BE2C (cell line): Measurements from ENCODE around the gene PAX8.
A peak's percentile ranks its signal among the peaks of the same experiment; 100 is the strongest.

Experiments used
- DNase-seq: peaks from one replicate; pipeline ENCODE4 v3.0.0-alpha.2; 2020
- H3K27me3 ChIP-seq: fragments of 250-450 bp; sonication (Bioruptor Pico); 2 replicates; pipeline ENCODE4 v1.5.1; 2020; ENCODE audit warnings: mild to moderate bottlenecking
- H3K36me3 ChIP-seq: fragments of 250-450 bp; sonication (Bioruptor Pico); 2 replicates; pipeline ENCODE4 v1.5.1; 2020; ENCODE audit warnings: mild to moderate bottlenecking
- H3K4me1 ChIP-seq: fragments of 250-450 bp; sonication (Bioruptor Pico); 2 replicates; pipeline ENCODE4 v1.5.1; 2020
- H3K4me3 ChIP-seq: 2 replicates; pipeline ENCODE4 v1.5.1; 2011; ENCODE audit warnings: low read depth, low read length
- H3K9me3 ChIP-seq: fragments of 250-450 bp; sonication (Bioruptor Pico); 2 replicates; pipeline ENCODE4 v1.5.1; 2020
- TF ChIP-seq, protein P1 (sequence below): IDR thresholded peaks from 2 replicates; pipeline ENCODE4 v1.5.1; 2012; ENCODE audit warnings: mild to moderate bottlenecking, low read depth, low read length

PAX8 gene

DNA sequence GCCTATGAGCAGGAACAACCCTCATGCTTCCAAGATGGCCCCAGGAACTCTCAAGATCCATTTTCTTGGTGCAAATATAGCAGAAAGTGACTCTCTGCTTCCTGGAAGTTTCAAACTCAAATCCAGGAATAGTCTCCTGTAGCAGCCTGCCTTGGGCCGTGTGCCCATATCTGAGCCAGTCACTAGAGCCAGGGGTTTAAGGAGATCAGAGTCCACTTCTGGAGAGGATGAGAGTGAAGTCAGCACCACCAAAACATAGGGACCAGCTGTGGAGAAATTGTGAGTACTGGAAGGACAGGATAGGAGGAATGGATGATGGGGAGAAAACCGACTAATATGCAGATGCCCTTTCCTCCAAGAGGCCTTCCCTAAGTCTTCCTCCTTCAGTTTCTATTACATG is 71.7 kb downstream of the PAX8 start:
- no peak overlapping the region for H3K4me3 ChIP-seq

DNA sequence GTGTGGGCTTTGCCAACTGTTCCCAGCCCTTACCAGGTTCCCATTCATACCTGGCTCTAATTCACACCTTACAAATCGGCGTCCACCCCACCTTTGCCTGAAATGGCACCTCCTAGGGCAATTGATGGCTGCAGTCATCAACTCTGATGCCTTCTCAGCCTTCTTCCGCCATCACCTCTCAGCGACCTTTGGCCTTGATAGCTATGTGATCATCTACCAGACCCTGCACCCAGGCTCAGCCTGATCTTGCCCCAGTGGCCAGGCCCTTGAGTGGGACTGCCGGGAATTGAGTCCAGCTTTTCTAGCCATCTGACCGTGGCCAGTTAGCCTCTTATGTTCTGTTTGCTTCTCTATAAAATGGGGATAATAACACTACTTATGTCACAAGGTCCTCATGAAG is 72.5 kb downstream of the PAX8 start:
- Histone ChIP-seq H3K4me1 (no peaks in the 10 kb centered on the region), H3K4me3 (no peak overlapping the region), H3K9me3 (no peaks in the 10 kb centered on the region), H3K27me3 (no peaks in the 10 kb centered on the region), H3K36me3 (no peaks in the 10 kb centered on the region)
- TF ChIP-seq, protein P1, sequence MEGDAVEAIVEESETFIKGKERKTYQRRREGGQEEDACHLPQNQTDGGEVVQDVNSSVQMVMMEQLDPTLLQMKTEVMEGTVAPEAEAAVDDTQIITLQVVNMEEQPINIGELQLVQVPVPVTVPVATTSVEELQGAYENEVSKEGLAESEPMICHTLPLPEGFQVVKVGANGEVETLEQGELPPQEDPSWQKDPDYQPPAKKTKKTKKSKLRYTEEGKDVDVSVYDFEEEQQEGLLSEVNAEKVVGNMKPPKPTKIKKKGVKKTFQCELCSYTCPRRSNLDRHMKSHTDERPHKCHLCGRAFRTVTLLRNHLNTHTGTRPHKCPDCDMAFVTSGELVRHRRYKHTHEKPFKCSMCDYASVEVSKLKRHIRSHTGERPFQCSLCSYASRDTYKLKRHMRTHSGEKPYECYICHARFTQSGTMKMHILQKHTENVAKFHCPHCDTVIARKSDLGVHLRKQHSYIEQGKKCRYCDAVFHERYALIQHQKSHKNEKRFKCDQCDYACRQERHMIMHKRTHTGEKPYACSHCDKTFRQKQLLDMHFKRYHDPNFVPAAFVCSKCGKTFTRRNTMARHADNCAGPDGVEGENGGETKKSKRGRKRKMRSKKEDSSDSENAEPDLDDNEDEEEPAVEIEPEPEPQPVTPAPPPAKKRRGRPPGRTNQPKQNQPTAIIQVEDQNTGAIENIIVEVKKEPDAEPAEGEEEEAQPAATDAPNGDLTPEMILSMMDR: no peak
- no peak for DNase-seq

More for the DNA sequence above, 71.7 kb downstream of the PAX8 start:
- Histone ChIP-seq H3K4me1 (no peaks in the 10 kb centered on the region), H3K27me3 (no peaks in the 10 kb centered on the region), H3K36me3 (no peaks in the 10 kb centered on the region), H3K9me3 (no peaks in the 10 kb centered on the region)
- DNase-seq: no peak
- TF ChIP-seq, protein P1: no peak

DNA sequence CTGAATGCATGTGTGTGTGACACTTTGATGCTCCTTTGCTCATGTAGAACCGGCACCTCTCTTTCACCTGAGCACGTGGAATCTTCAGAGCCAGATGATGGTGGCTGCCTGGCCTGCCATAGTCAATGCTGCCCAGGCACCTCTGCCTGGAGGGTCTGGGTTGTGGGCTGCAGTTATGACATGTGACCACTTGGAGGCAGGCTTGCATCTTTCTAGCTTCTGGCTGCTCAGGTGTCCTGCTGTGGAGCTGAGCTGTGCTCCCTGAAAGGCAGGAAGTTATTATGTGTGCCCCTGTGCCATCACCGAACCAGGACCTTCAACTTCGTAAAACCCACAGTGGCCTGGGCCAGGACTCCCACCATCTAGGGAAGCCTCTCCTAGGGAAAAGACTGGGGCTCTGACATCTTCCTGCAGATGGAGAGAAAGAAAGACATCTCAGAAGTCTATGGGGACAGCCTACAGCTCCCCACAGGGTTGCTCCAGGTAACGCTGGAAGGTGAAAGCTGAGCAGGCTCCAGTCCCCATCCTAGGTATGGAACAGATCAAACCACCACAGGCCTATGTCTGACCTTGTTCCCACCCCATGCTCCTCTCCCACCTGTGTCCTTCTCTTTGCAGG is 74.7 kb downstream of the PAX8 start:
- TF ChIP-seq, protein P1: peak; percentile 67
- H3K27me3 ChIP-seq: no peaks in the 10 kb centered on the region
- H3K4me1 ChIP-seq: no peaks in the 10 kb centered on the region
- no peaks in the 10 kb centered on the region for H3K9me3 ChIP-seq
- no peak overlapping the region for H3K4me3 ChIP-seq
- no peaks in the 10 kb centered on the region for H3K36me3 ChIP-seq
- peak; percentile 50 for DNase-seq

DNA sequence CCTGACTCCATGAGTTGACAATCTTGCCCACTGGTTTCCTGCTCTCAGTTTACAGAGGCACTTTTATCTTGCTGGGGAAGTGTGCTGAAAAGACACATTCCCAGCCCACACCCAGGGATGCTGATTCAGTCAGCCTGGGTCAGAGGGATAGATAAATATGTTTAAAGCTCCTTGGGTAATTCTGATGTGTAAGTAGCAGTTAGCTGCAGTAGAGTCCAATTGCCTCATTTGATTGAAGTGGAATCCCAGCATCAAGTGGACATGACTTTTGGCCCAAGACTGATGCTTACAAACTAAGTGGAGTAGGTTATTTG is 75.5 kb downstream of the PAX8 start:
- no peaks in the 10 kb centered on the region for H3K4me1 ChIP-seq
- TF ChIP-seq, protein P1: no peak
- no peaks in the 10 kb centered on the region for H3K36me3 ChIP-seq
- no peak overlapping the region for H3K4me3 ChIP-seq
- no peaks in the 10 kb centered on the region for H3K9me3 ChIP-seq
- no peaks in the 10 kb centered on the region for H3K27me3 ChIP-seq
- DNase-seq: no peak

DNA sequence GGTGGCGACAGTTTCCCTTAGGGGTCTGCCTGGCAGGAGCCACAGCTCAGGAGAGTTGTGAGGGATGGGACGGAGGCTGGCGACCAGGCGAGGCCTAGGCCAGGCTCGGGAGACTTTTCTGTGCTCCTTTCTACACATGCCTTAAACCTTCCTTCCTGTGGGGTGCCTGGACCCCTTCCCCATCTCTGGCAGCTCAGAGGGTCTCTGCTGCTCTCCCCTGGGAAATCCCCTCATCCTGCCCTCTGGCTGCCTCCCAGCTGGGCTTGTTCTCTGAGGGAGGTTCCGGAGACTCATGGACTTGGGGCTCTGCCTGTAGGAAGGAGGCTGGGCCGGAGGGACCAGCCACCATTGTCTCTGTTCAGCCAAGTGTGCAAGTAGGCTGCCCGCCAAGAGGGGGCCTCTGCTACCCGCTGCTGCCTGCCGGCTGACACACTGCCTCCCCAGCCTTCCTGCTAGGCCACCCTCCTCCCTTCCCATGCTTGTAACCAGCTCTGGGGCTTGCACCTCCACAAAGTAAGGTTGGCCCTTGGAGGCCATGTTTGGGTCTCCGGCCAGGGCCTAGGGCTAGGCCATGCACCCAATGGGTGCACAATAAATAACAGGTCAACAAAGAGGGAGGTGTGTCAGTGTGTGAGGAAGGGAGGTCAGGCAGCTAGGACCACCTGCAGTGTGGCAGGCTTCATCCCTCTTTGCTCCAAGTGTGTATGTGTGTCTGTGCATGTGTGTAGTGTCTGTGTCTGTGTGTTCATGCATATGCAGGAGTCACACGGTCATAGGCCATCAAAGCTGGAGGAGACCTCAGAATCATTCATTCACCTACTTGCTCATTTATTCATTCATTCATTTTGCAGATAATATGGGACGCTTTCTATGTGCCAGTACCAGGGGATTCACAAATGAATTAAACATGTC is 76.2 kb downstream of the PAX8 start:
- H3K4me1 ChIP-seq: no peaks in the 10 kb centered on the region
- DNase-seq: no peak
- no peaks in the 10 kb centered on the region for H3K27me3 ChIP-seq
- H3K9me3 ChIP-seq: no peaks in the 10 kb centered on the region
- no peak overlapping the region for H3K4me3 ChIP-seq
- TF ChIP-seq, protein P1: no peak; the same call in 1 of the 2 replicates
- no peaks in the 10 kb centered on the region for H3K36me3 ChIP-seq
